ENCODE data around the gene RB1.

The RB1 gene

GRCh38 chr13:48281556-48281955 is 22.0 kb upstream of the RB1 start:
- no CpG with 5 or more reads among the region's 1 CpG for WGBS (ENCODE audit: extremely low coverage, insufficient coverage, low lambda C conversion rate)
- Histone ChIP-seq H2BK15ac (replicated peaks; ENCODE audit: low read depth) (no peak overlapping the region), H3K18ac (ENCODE audit: low read length) (no peak overlapping the region)

DNA sequence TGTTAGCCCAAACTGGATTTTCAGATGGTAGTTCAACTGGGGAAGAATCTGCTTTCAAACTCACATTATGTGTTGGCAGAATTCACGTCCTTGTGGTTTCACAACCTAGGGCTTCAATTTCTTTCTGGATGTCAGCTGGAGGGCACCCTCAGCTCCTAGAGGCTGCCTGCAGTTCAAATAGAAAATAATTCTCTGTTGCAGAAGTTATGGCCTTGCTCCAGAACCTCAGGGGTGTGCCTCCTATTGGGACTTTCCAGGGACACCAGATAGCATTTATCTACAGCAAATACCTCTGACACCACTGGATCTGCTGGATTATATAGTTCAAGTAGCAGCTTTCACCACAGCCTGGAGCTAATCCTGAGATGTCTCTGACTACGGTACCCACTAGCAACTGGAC is 11.8 kb upstream of the RB1 start:
- H3K27me3 ChIP-seq (ENCODE audit: insufficient read depth, low read length, poor library complexity), result no peaks in the 10 kb centered on the region
- DNase-seq, result peak; percentile 9
- whole genome bisulfite sequencing (ENCODE audit: extremely low coverage, insufficient coverage, low lambda C conversion rate), result no CpG with 5 or more reads among the region's 2 CpGs

More at GRCh38 chr13:48281556-48281955, 22.0 kb upstream of the RB1 start:
- no peak overlapping the region for H2BK5ac ChIP-seq (ENCODE audit: low read length)
- no peak overlapping the region for H2BK120ac ChIP-seq (ENCODE audit: low read depth, low read length)
- no peak overlapping the region for H4K8ac ChIP-seq (ENCODE audit: low read depth, low read length)
- no peaks in the 10 kb centered on the region for H3K4me1 ChIP-seq (ENCODE audit: control insufficient read depth, low read depth, low read length)
- H3K27me3 ChIP-seq (ENCODE audit: insufficient read depth, low read length, poor library complexity), result no peaks in the 10 kb centered on the region
- no peak overlapping the region for H2AK5ac ChIP-seq (ENCODE audit: low read length)
- no peaks in the 10 kb centered on the region for H3K36me3 ChIP-seq (ENCODE audit: control insufficient read depth, insufficient read depth, low read length)
- H4K5ac ChIP-seq (ENCODE audit: low read length), result no peak overlapping the region
- no peak overlapping the region for H3K9ac ChIP-seq (ENCODE audit: low read length)
- no peak overlapping the region for H3K4me2 ChIP-seq (ENCODE audit: low read length)
- H3K4me3 ChIP-seq (ENCODE audit: low read length), result no peak overlapping the region
- DNase-seq, result no peak
- H3K79me2 ChIP-seq (ENCODE audit: control insufficient read depth, insufficient read depth, low read length), result no peaks in the 10 kb centered on the region
- no peak overlapping the region for H3K4ac ChIP-seq (ENCODE audit: low read depth, low read length)
- H3K23ac ChIP-seq (ENCODE audit: low read length), result no peak overlapping the region
- no peak overlapping the region for H3K56ac ChIP-seq (ENCODE audit: low read length)
- no peaks in the 10 kb centered on the region for H3K79me1 ChIP-seq (ENCODE audit: low read length)
- no peak overlapping the region for H3K27ac ChIP-seq (ENCODE audit: low read depth, low read length)

DNA sequence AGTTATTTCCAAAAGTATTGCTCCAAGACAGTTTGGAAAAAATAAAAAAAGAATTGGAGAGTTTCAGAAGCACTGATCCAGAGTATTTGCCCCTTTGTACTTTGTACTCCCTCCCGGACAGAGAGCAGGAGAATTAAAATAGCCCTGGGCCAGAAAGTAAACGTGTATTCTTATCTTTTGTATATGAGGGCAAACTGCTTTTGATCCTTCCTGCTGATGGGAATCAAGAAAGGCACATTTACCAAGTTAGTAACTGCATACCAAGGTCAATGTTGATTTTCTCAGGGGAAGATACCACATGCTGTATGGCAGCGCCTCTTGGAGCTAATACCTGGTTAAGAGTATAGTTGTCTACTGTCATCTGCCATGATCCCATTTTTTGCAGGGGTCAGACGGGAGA is 10.9 kb upstream of the RB1 start:
- no peaks in the 10 kb centered on the region for H3K27me3 ChIP-seq (ENCODE audit: insufficient read depth, low read length, poor library complexity)
- DNase-seq, result no peak
- no peak overlapping the region for H4K5ac ChIP-seq (ENCODE audit: low read length)
- H2BK120ac ChIP-seq (ENCODE audit: low read depth, low read length), result no peak overlapping the region
- H3K4ac ChIP-seq (ENCODE audit: low read depth, low read length), result no peak overlapping the region
- no peaks in the 10 kb centered on the region for H3K79me2 ChIP-seq (ENCODE audit: control insufficient read depth, insufficient read depth, low read length)
- H3K56ac ChIP-seq (ENCODE audit: low read length), result no peak overlapping the region
- H2AK5ac ChIP-seq (ENCODE audit: low read length), result no peak overlapping the region
- no peak overlapping the region for H3K4me3 ChIP-seq (ENCODE audit: low read length)
- H3K79me1 ChIP-seq (ENCODE audit: low read length), result no peaks in the 10 kb centered on the region
- H4K8ac ChIP-seq (ENCODE audit: low read depth, low read length), result no peak overlapping the region
- no peak overlapping the region for H3K4me2 ChIP-seq (ENCODE audit: low read length)
- H3K9ac ChIP-seq (ENCODE audit: low read length), result no peak overlapping the region
- H3K27ac ChIP-seq (ENCODE audit: low read depth, low read length), result no peak overlapping the region
- WGBS (ENCODE audit: extremely low coverage, insufficient coverage, low lambda C conversion rate), result no CpG with 5 or more reads among the region's 4 CpGs
- no peak overlapping the region for H2BK5ac ChIP-seq (ENCODE audit: low read length)
- H2BK15ac ChIP-seq (replicated peaks; ENCODE audit: low read depth), result no peak overlapping the region
- H3K23ac ChIP-seq (ENCODE audit: low read length), result no peak overlapping the region
- no peaks in the 10 kb centered on the region for H3K36me3 ChIP-seq (ENCODE audit: control insufficient read depth, insufficient read depth, low read length)
- no peaks in the 10 kb centered on the region for H3K4me1 ChIP-seq (ENCODE audit: control insufficient read depth, low read depth, low read length)
- H3K18ac ChIP-seq (ENCODE audit: low read length), result no peak overlapping the region

More for the DNA sequence above, 11.8 kb upstream of the RB1 start:
- H3K79me2 ChIP-seq (ENCODE audit: control insufficient read depth, insufficient read depth, low read length), result no peaks in the 10 kb centered on the region
- H3K23ac ChIP-seq (ENCODE audit: low read length), result no peak overlapping the region
- no peak overlapping the region for H3K9ac ChIP-seq (ENCODE audit: low read length)
- H3K56ac ChIP-seq (ENCODE audit: low read length), result no peak overlapping the region
- no peak overlapping the region for H2AK5ac ChIP-seq (ENCODE audit: low read length)
- no peaks in the 10 kb centered on the region for H3K4me1 ChIP-seq (ENCODE audit: control insufficient read depth, low read depth, low read length)
- no peaks in the 10 kb centered on the region for H3K36me3 ChIP-seq (ENCODE audit: control insufficient read depth, insufficient read depth, low read length)
- H3K4me3 ChIP-seq (ENCODE audit: low read length), result no peak overlapping the region
- H3K4ac ChIP-seq (ENCODE audit: low read depth, low read length), result no peak overlapping the region
- H4K8ac ChIP-seq (ENCODE audit: low read depth, low read length), result no peak overlapping the region
- H3K79me1 ChIP-seq (ENCODE audit: low read length), result no peaks in the 10 kb centered on the region
- no peak overlapping the region for H3K27ac ChIP-seq (ENCODE audit: low read depth, low read length)
- no peak overlapping the region for H3K18ac ChIP-seq (ENCODE audit: low read length)
- H2BK5ac ChIP-seq (ENCODE audit: low read length), result no peak overlapping the region
- no peak overlapping the region for H4K5ac ChIP-seq (ENCODE audit: low read length)
- no peak overlapping the region for H2BK15ac ChIP-seq (replicated peaks; ENCODE audit: low read depth)
- H3K4me2 ChIP-seq (ENCODE audit: low read length), result no peak overlapping the region
- no peak overlapping the region for H2BK120ac ChIP-seq (ENCODE audit: low read depth, low read length)

DNA sequence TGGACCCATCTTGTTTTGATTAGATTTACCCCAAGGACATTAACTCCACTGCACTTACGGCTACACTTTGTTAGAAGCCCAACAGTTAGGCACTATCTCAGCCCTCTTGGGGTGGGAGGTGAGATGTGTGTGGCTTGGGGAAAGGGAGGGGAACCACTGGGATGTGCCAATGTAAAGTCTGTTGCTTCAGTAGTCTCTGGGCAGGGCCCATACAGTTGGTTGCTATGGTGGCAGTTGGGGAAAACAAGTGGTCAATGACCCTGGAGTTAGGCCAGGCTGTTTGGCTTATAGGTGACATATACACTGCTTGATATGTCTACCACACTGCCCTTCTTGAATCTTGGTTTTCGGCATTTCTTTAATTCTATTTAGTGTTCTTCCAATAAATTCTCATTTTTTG is 8.9 kb upstream of the RB1 start:
- H2AK5ac ChIP-seq (ENCODE audit: low read length), result no peak overlapping the region
- H2BK120ac ChIP-seq (ENCODE audit: low read depth, low read length), result no peak overlapping the region
- no peak overlapping the region for H3K4me3 ChIP-seq (ENCODE audit: low read length)
- no peaks in the 10 kb centered on the region for H3K79me2 ChIP-seq (ENCODE audit: control insufficient read depth, insufficient read depth, low read length)
- no peak overlapping the region for H3K9ac ChIP-seq (ENCODE audit: low read length)
- H3K23ac ChIP-seq (ENCODE audit: low read length), result no peak overlapping the region
- no peak overlapping the region for H3K4me2 ChIP-seq (ENCODE audit: low read length)
- no peak overlapping the region for H2BK5ac ChIP-seq (ENCODE audit: low read length)
- no peak for DNase-seq
- H3K27ac ChIP-seq (ENCODE audit: low read depth, low read length), result no peak overlapping the region
- no peak overlapping the region for H3K56ac ChIP-seq (ENCODE audit: low read length)
- H3K4me1 ChIP-seq (ENCODE audit: control insufficient read depth, low read depth, low read length), result no peaks in the 10 kb centered on the region
- H4K8ac ChIP-seq (ENCODE audit: low read depth, low read length), result no peak overlapping the region
- H3K4ac ChIP-seq (ENCODE audit: low read depth, low read length), result no peak overlapping the region
- H3K36me3 ChIP-seq (ENCODE audit: control insufficient read depth, insufficient read depth, low read length), result no peaks in the 10 kb centered on the region
- no peak overlapping the region for H3K18ac ChIP-seq (ENCODE audit: low read length)
- H2BK15ac ChIP-seq (replicated peaks; ENCODE audit: low read depth), result no peak overlapping the region
- no peaks in the 10 kb centered on the region for H3K27me3 ChIP-seq (ENCODE audit: insufficient read depth, low read length, poor library complexity)
- H4K5ac ChIP-seq (ENCODE audit: low read length), result no peak overlapping the region
- H3K79me1 ChIP-seq (ENCODE audit: low read length), result no peaks in the 10 kb centered on the region
- no CpG with 5 or more reads among the region's 2 CpGs for WGBS (ENCODE audit: extremely low coverage, insufficient coverage, low lambda C conversion rate)

- no peak overlapping the region for H2BK120ac ChIP-seq (ENCODE audit: low read depth, low read length)
- H3K36me3 ChIP-seq (ENCODE audit: control insufficient read depth, insufficient read depth, low read length), result no peaks in the 10 kb centered on the region
- WGBS (ENCODE audit: extremely low coverage, insufficient coverage, low lambda C conversion rate), result no CpG with 5 or more reads among the region's 1 CpG
- no peak overlapping the region for H3K4me3 ChIP-seq (ENCODE audit: low read length)
- no peak overlapping the region for H2BK15ac ChIP-seq (replicated peaks; ENCODE audit: low read depth)
- H3K56ac ChIP-seq (ENCODE audit: low read length), result no peak overlapping the region
- no peak for DNase-seq
- H2AK5ac ChIP-seq (ENCODE audit: low read length), result no peak overlapping the region
- no peak overlapping the region for H3K4me2 ChIP-seq (ENCODE audit: low read length)
- no peaks in the 10 kb centered on the region for H3K79me2 ChIP-seq (ENCODE audit: control insufficient read depth, insufficient read depth, low read length)
- H2BK5ac ChIP-seq (ENCODE audit: low read length), result no peak overlapping the region
- H3K9ac ChIP-seq (ENCODE audit: low read length), result no peak overlapping the region
- no peaks in the 10 kb centered on the region for H3K4me1 ChIP-seq (ENCODE audit: control insufficient read depth, low read depth, low read length)
- no peak overlapping the region for H4K5ac ChIP-seq (ENCODE audit: low read length)
- H3K27me3 ChIP-seq (ENCODE audit: insufficient read depth, low read length, poor library complexity), result no peaks in the 10 kb centered on the region
- H3K18ac ChIP-seq (ENCODE audit: low read length), result no peak overlapping the region
- no peak overlapping the region for H3K23ac ChIP-seq (ENCODE audit: low read length)
- no peaks in the 10 kb centered on the region for H3K79me1 ChIP-seq (ENCODE audit: low read length)
- no peak overlapping the region for H4K8ac ChIP-seq (ENCODE audit: low read depth, low read length)
- H3K27ac ChIP-seq (ENCODE audit: low read depth, low read length), result no peak overlapping the region
- H3K4ac ChIP-seq (ENCODE audit: low read depth, low read length), result no peak overlapping the region
Observed at GRCh38 chr13:48295271-48295670, 8.3 kb upstream of the RB1 start.

- no peaks in the 10 kb centered on the region for H3K4me1 ChIP-seq (ENCODE audit: control insufficient read depth, low read depth, low read length)
- no peak overlapping the region for H3K56ac ChIP-seq (ENCODE audit: low read length)
- H2BK15ac ChIP-seq (replicated peaks; ENCODE audit: low read depth), result no peak overlapping the region
- no peaks in the 10 kb centered on the region for H3K79me1 ChIP-seq (ENCODE audit: low read length)
- H3K79me2 ChIP-seq (ENCODE audit: control insufficient read depth, insufficient read depth, low read length), result no peaks in the 10 kb centered on the region
- no peak overlapping the region for H3K9ac ChIP-seq (ENCODE audit: low read length)
- no peak overlapping the region for H3K4me2 ChIP-seq (ENCODE audit: low read length)
- DNase-seq, result no peak
- H2BK5ac ChIP-seq (ENCODE audit: low read length), result no peak overlapping the region
- no peak overlapping the region for H3K23ac ChIP-seq (ENCODE audit: low read length)
- H4K8ac ChIP-seq (ENCODE audit: low read depth, low read length), result no peak overlapping the region
- no peak overlapping the region for H4K5ac ChIP-seq (ENCODE audit: low read length)
- H3K27ac ChIP-seq (ENCODE audit: low read depth, low read length), result no peak overlapping the region
- no peak overlapping the region for H3K4ac ChIP-seq (ENCODE audit: low read depth, low read length)
- no peak overlapping the region for H2AK5ac ChIP-seq (ENCODE audit: low read length)
- H3K36me3 ChIP-seq (ENCODE audit: control insufficient read depth, insufficient read depth, low read length), result no peaks in the 10 kb centered on the region
- no CpG with 5 or more reads among the region's 2 CpGs for WGBS (ENCODE audit: extremely low coverage, insufficient coverage, low lambda C conversion rate)
- H3K27me3 ChIP-seq (ENCODE audit: insufficient read depth, low read length, poor library complexity), result no peaks in the 10 kb centered on the region
- H3K18ac ChIP-seq (ENCODE audit: low read length), result no peak overlapping the region
- H3K4me3 ChIP-seq (ENCODE audit: low read length), result no peak overlapping the region
- H2BK120ac ChIP-seq (ENCODE audit: low read depth, low read length), result no peak overlapping the region
Observed at GRCh38 chr13:48296528-48296927, 7.0 kb upstream of the RB1 start.

Measured in mesendoderm (in vitro differentiated cells).